Nucleus accumbens (tissue), 56 donors: ENCODE results near the gene DCPS.
A peak's percentile ranks its signal among the peaks of the same experiment; 100 is the strongest.
"Not testable (repeated sequence)": the region's sequence is repeated elsewhere in the genome, so short reads cannot be mapped to it uniquely, and the experiment has no call there.

Experiments used
- DNase-seq, 56 donors: peaks; one replicate each; lab custom pipeline; 2025; lab: John Stamatoyannopoulos, UW

The DCPS gene

GRCh38 chr11:126357055-126357962 lies 53.4 kb downstream of the DCPS start:
- peak in 3 of 56 donors; percentile 35 to 49 (median 41) for DNase-seq

DNA sequence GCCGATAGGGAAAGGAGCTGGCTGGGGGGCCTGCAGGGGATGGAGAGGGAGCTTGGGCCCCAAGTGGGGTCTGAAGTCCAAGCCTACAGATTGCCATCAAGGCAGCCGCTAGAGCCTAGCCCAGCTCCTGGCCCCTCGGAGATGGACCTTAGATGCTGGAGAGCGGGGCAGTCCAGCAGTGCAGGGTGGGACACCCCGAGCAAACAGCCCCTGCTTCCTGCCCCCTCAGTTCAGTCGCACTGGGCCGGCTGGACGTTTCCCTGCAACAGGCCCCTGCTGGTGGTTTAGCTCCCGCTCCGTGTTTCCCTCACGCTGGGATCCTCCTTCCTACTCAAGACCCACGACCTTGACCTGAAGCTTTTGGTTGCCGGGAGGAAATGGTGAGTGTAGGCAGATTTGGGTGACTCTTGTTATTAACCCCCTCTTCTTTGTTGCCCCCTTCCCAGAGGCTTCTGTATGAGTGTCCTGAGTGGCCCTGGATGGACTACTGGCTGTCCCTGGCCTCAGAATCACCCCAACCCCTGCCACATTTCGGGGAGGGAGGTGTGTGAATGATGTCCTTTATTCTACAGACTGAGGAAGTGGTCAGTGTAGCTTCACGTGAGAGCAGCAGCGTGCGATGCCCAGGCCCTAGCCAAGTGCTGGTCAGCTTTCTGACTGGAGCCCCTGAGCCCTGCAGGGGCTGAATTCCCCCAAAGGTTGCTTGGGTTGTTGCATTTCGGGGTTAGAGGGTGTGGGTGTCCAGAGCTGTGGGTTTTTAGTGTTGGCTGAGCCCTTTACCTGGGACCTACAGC lies 54.3 kb downstream of the DCPS start:
- DNase-seq = peak in 3 of 56 donors; percentile 7 to 16 (median 12)

DNA sequence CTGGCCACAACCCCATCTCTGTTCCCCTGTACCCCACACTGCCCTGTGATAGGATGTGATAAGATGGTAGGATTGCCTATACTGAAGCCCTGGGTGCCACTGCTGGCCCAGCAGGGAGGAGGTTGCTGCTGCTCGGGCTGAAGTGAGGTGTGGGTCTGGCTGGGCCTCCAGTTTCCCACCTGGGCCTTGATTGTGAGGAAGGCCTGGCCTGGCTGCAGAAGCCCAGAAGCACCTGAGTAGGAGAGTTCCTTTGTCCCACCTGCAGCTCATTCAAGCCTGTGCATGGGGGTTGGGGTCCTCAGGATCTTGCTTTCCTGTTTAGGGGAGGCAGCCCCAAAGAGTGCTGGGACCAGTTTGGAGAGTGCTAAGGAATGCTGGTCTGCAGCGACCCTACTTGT lies 54.9 kb downstream of the DCPS start:
- DNase-seq = no peak

DNA sequence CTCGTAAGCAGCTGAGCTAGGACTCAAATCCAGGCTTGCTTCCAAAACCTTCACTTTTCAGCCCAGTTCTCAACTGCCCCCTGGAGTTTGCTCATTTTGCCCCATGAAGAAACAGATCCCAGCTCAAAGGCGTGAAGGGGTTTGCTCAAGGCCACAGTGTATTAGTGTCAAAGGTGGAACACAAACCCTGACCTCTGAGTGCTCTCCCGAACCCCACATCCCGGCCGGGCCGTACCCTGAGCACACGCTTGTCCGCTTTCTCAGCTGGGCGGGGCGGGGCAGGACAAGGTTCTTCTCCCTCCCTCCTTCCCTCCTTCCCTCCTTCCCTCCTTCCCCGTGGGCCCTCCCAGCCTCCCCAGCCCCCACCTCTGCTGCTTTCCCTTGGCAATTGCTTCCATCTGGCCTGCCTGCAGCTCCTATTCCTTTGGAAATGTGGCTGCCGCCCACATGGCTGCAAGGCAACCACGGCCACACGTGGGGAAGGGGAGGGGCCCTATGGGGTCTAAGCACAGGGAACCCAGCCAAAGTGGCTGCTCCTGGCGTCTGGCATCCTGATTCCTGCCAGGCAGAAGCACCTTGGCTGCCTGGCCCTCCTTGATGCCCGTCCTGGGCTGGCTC lies 55.7 kb downstream of the DCPS start:
- peak in 39 of 56 donors; percentile 13 to 76 (median 43) for DNase-seq

- DNase-seq = peak in 4 of 56 donors; percentile 23 to 57 (median 50)
These were observed 56.2 kb downstream of the DCPS start for GRCh38 chr11:126360049-126360446.

DNA sequence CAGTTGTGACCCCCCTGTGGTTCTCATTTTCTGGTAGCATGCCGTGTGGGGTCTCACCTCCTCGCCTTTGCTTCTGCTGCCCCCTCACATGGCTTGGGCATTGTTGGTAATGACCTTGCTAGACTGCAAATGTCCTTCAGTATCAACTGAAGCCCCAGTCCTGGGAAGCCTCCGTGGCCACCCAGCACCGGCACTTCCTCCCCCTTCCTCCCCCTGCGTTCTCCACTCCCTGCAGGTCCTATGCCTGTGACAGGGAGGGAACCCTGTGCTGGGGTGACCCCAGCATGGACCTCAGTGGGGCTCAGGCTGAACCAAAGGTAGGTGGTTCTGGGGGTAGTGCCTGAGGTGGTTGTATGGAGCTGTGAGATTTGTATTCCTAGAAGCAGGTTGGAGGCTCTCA lies 57.5 kb downstream of the DCPS start:
- no peak for DNase-seq

DNA sequence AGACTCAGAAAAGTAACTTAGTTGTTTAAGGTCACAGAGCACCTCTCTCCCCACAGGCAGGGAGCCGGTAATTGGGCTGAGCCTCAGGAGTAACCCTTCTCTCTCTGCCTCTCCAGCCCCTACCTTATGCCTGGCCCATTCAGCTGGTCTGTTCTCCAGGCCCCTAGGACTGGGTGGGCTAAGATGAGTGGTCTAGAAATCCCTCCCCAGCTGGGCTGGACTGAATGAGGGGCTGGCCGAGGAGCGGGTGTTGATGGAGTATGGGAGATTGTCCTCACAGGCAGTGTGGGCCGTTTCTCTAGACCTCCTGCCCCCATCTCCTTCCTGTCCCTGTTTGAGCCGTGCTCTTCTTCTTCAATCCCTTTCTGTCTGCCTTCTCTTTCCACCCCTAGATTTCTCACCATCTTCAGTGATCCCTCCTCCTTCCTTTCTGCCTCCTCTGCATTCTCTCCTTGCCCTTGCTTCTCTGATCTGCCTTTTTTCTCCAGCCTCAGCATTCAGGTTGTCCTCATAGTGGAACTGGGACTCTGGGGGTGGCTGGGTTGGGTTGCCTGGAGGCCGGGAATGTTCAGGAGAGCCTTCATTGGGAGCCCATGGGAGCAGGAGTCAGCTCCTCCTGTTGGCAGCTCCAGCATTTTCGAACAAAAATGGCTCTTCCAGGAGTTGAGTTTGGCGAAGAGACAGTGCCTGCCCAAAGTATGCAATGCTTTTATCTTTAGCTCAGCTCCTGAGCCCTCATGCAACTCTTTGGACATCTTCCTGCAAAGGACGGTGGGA lies 59.2 kb downstream of the DCPS start:
- no peak for DNase-seq

- peak in 50 of 56 donors; percentile 23 to 87 (median 72) for DNase-seq
These were observed 59.9 kb downstream of the DCPS start for GRCh38 chr11:126363706-126364248.

DNA sequence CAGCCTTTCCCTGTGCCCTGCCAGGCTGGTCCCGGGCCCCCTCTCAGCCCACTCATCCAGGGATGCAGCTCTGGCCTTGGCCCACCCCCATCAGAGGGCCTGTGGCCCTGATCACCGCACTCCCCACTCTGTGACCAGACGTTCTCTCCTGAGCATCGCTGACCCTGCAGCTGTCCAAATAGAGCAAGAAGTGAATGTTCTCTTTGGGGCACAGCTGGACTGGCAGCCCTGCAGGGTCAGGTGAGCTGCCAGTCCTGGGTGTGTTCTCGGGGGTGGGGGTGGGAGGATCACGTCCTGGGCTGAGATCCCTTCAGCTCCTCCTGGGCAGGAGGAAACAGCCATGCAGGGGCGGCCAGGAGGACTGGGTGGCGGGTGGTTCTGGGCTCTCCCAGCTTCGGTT lies 60.9 kb downstream of the DCPS start:
- DNase-seq = not testable (repeated sequence)

GRCh38 chr11:126365508-126365907 lies 61.6 kb downstream of the DCPS start:
- DNase-seq = peak in 1 of 56 donors; percentile 10

DNA sequence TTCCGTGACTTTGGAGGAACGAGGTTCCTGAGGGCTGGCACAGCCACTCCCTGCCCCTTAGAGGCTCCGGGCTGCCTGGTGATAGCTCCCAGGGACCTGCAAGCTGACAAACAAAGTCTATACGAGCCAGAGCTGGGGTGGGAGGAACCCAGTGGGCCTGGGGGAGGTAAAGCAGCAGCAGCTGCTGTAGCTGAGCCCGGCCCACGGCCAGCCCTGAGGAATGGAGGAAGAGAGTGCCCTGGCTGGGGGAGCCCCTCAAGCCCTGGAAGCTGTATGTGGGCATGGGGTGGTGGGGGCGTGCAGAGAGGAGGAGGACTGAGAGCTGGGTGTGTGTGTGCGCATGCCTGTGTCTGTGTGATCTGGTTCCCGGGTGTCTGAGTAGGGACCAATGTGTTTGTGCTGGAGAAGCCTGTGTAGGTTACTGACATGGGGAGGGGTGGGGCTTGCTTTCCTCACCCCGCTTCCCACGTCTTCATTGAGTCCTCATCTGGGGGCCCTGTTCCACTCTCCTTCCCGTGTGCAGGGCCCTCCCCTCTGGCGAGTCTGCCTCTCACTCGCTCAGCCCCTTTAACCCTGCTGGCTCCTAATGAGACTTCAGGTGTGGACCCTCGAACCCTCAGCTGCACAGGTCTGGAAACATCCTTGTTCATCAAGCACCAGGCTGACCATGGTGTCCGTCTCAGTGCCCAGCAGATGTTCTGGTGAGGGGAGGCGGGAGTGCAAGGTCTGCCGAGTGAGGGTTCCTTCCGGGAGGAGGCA lies 62.4 kb downstream of the DCPS start:
- peak in 4 of 56 donors; percentile 15 to 23 (median 20) for DNase-seq

GRCh38 chr11:126366823-126367654 lies 63.2 kb downstream of the DCPS start:
- DNase-seq = peak in 1 of 56 donors; percentile 30

DNA sequence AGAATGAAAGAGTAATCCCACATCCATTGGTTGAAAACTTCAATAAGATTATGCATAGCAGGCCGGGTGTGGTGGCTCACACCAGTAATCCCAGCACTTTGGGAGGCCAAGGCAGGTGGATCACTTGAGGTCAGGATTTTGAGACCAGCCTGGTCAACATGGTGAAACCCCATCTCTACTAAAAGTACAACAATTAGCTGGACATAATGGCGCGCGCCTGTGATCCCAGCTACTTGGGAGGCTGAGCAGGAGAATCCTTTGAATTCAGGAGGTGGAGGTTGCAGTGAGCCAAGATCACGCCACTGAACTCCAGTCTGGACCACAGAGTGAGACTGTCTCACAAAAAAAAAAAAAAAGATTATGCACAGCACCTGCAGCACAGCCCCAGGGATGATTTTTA lies 63.9 kb downstream of the DCPS start:
- not testable (repeated sequence) for DNase-seq

DNA sequence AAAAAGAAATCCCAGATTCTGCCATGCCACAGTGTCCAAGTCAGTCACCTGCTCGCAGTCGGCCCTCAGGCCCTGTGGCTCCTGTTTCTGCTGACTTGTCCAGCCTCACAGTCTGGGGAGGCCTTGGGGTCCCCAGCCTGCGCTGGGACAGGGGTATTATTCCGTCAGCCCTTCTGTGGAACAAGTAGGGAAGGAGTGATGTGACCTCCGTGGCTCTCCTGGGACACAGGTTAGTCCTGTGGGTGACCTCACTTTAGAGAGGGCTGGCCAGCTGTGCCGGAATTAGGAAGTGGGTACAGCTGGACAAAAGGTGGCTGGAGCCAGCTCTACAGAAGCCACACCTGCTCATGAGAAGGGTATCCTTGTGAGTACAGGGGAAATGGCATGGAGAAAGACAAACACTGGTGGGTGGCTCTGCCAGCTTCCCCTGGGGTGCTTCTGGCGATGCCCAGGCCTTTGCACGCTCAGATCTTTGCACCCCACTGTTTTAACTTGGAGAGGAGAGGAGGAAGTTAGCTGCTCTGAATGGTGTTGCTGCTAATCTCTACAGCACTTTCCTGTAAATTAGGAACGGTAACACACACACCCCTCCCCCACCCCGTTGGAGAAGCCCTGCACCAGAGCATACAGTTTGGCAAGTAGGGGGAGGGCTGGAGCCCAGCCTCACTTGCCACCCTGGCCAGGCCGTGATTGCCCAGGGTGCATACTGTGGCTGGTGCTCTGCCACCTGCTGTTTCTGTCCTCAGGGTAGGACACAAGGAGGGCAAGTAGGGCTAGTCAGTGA lies 64.7 kb downstream of the DCPS start:
- not testable (repeated sequence) for DNase-seq

GRCh38 chr11:126370016-126370415 lies 66.2 kb downstream of the DCPS start:
- no peak for DNase-seq

DNA sequence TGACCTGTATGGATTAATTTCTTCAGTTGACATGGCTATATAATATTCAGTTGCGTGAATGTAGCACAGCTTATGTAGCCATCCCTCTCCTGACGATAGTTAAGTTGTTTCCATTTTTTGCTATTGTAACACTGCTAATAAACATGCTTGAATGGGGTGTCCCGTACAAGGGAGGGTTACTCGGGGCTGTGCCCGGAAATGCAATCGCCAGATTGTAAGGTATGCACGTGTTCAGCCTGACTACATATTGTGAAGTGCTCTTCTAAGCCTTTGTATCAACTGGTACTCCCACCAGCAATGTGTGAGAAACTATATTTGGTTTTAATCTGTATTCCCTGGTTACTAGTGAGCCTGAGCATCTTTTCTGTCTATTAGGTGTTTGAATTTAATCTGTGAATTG lies 67.7 kb downstream of the DCPS start:
- no peak for DNase-seq

GRCh38 chr11:126373389-126374066 lies 69.7 kb downstream of the DCPS start:
- DNase-seq = peak in 1 of 56 donors; percentile 35
